GM19395 (cell line): ENCODE measurements around the gene AFAP1.

ENCODE experiments used
- ATAC-seq: cut with Tn5 transposase; IDR thresholded peaks from one replicate; pipeline ENCODE4 v1.9.1; 2021; ENCODE audit warnings: mild to moderate bottlenecking, moderate library complexity; ENCODE audit not compliant: unreplicated experiment

Gene AFAP1

DNA sequence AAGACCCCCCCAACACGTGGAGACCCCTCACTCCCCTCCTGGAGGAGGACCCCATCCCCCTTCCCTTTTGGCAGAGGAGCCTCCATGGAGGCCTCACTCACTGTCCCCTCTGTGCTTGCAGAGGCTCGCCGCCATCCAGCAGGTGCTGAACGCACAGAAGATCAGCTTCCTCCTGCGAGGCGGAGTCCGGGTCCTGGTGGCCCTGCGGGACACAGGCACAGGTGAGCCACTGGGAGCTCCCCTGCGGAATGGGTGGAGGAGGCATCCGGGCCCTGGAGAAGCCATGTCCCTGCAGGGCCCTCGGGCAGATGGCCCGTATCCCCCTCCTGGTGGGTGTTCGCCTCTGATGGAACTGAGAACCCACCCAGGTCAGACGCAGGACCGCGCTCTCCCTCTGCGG lies 206.5 kb downstream of the AFAP1 start:
- ATAC-seq = no peak

DNA sequence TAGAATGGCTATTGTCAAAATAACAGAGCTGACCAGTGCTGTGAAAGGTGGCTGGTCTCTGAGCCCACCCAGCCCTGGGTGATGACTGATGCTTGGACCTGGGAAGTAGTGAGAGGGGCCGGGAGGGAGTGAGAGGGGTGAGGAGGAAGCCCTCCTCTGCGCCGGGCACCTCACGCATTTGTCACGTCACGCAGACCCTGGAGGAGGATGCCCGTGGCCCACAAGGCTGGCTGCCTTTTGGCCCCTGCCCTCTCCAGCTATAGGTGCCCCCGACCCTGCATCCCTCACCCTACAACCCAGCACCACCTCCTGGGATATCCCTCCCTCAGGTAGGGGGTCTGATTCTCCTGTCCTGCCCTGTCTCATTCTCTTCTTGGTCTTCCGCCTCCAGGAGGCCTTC lies 207.4 kb downstream of the AFAP1 start:
- ATAC-seq = no peak

DNA sequence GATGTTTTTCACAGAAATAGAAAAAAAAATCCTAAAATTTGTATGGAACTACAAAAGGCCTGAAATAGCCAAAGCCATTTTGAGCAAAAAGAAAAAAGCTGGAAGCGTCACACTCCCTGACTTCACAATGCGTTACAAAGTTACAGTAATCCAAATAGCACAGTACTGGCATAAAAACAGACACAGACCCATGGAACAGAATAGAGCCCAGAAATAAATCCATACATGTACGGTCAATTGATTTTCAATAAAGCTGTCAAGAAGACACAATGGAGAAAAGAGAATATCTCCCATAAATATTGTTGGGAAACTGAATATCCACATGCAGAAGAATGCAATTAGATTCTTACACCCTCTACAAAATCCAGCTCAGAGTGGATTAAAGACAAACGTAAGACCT lies 208.2 kb downstream of the AFAP1 start:
- ATAC-seq = no peak

DNA sequence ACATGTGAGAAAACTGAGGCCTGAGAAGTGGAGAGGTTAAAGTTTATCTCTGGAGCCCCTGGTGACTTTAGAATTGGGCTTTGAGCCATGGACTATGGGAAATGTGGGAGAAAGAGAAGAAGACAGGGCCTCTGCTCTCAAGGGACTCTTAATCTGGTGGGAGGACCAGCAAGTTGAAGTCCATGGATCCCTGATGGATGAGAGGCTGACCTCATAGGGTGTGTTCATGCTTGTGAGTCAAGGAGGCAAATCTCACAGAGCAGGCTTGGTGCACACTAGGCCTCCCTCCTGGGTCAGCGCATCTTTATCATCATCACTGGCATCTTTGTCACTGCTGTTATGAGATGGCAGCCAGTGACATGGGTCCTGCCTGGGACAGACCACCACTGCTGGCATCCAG lies 211.9 kb downstream of the AFAP1 start:
- no peak for ATAC-seq

DNA sequence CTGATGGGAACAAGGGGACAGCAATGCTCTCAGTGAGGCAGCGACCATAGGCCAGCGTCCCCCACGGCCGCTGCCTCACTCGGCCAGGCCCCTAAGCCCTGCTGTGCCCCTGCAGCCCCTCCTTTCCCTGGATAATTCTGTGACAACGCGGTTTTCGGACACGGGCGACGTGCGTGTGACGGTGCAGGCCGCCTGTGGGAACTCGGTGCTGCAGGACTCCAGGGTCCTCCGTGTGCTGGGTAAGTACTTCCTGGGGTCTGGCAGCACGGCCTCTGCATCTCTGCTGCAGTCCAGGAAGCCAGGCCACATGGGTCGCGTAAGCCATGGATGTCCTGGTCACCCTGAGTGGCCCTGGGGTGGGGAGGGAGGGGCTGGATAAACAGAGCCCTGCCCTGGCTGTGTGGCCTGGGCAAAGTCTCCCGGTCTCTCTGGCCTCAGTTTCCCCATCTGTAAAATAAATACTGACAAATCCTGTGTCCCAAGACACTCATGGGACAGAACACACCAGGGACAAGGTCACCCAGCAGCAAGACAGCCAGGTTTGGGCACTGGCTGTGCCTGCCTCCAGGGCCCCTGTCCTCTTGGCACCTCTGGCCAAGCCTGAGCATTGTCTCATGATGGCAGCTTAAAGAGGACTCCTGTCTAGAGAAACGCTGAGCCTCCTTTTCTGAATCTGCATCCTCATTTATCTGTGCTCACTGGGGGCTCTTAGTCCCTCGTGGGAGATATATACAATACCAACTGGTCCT lies 212.8 kb downstream of the AFAP1 start:
- ATAC-seq = no peak

DNA sequence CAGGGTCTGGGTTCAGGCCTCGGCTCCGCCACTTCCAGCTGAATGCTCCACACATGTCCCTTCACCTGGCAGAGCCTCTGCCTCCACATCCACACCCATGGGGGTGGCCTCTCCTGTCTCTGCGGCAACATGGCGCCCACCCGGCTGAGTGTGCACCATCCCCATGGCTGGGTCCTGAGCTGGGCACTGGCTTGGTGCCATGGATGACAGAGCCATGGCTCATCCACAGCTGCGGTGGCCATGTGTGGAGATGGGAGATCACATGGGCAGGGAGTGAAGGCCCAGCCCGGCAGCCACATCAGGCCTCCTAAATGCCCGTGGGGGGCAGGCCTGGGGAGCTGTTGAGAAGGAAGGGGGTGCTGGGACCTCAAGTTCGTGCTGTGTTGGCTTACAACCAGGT lies 213.7 kb downstream of the AFAP1 start:
- ATAC-seq = no peak

DNA sequence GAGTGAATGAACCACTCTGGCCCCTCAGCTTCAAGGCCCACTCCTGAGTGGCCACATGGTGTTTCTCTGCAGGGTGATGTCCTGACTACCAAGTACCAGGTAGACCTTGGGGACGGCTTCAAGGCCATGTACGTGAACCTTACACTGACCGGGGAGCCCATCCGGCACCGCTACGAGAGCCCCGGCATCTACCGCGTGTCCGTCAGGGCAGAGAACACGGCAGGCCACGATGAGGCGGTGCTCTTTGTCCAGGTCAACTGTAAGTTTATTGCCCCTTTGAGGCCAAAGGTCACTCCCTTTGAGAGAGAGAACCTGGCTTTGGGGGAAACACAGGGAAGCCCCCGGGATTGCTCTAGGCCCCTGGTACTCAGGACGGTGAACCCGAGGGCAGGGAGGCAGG lies 216.0 kb downstream of the AFAP1 start:
- no peak for ATAC-seq

DNA sequence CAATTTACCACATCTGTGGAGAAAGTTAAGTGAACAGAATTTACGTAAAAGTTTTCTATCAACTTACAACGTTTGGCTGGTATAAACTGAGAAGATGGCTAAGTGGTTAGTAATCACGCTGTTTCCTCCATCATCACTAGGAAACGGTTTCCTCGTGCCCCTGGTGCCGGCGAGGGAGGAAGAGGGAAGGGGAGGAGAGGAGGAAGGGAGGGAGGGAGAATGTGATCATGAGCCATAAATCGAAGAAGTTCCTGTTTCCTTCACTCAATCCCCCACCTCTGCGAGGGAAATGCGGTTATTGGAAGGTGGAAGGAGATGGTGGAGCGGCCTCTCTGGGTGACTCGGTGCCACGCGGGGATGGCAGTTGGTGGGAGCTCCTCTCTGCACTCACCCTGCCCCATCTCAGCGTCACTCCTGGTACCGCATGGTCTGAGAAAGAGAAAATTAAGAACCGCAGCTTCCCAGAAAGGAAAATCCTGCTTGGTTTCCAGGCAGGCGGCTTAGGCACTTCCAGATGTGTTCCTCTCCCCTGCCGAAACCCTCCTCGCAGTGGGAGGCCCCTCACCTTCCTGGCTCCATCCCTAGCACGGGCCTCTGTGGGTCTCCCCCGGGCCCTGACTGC lies 216.8 kb downstream of the AFAP1 start:
- ATAC-seq = no peak

DNA sequence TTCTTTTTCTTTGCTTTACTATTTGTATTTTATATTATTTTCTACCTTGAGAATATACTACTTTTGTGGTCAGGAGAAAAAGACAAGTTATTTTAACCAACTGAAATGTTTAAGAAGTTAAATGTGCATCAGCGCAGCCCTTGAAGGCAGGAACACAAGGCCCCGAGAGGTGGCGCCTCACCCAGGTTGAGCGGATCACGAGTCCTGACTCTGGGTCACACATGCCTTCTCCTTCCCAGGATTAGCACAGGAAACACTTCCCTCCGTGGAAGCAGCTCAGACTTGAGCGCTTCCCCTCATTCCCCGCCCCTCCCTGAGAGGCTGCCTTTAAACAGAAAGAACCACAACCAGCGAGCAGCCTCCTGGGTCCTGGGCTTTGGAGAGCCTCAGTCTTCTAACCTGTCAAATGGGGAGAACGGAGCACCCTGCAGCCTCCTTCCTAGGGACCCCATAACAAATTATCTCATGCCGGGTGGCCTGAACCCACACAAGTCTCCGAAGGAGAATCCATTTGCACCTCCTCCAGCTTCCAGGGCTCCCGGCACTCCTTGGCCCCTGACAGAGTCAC lies 217.6 kb downstream of the AFAP1 start:
- no peak for ATAC-seq

DNA sequence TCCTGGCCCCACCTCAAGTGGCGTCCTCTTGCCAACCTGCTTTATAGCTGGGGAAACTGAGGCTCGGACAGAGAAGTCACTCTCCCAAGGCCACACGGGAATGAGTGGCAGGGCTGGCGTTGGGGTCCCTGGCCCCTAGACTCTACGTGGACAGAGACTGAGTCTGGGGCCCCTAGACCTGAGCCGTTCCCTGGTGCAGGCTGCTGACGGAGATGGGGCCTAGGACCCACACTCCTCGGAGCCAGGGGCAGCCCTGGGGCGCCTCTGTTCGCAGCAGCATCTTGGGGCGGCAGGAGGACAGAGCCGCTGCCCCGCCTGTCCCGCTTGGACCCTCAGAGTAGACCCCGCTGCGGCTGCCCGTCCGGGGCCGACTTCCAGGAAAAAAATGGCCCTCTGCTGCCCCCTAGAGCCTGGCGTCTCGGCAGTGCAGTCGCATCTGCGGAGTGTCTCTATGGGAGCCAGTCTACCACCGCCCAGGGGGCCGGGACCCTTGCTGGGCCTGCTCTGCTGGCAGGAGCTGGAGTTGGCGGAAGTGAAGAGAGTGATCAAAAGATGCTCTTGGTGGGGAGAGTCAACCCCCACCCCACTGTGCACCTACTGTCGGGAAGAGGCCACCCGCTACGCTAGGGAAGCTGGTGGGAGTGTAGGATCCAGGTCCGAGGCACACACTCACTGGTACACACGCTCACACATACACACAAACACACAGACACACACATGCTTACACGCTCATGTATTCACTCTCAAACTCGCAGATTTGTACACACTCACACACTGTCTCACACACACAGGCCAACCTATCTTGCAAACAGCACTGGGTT lies 220.1 kb downstream of the AFAP1 start:
- ATAC-seq = no peak

DNA sequence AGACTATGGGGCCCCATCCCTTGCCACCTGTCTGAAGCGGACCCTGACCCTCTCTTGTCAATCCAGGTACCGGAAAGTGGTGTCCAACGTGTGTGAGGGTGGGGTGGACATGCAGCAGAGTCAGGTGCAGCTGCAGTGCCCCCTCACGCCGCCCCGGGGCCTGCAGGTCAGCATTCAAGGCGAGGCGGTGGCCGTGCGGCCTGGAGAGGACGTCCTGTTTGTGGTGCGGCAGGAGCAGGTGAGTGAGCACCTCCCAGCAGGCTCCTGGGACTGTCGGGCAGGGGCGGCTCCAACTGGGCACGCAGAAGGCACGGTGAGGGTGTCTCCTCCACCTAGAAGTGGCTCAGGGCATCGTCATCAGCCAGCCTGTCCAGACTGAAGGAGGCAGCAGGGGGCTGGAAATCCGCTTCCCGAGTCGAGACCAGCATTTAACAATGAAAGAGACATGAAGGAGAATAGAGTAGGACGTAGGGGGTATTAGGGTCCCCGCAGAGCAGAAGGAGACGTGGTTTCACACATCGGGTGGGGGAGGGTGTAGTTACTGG lies 221.6 kb downstream of the AFAP1 start:
- ATAC-seq = no peak

DNA sequence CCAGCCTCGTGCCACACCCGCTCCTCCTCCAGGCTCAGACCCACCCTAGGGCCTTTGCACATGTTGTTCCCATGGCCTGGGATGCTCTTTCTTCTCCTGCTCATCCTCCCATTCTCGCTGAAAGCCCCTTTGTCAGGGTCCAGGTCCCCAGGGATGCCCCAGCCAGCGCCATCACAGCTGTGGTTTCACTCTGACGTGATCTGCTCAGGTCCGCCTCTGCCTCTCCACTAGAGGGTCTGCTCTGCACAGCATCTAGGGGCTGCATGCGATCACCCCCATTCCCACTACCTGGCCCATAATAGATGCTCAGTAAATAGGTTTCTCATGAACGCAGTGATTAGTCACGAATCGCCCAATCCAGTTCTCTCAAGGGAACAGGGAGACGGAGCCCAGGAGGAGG lies 222.5 kb downstream of the AFAP1 start:
- ATAC-seq = no peak

DNA sequence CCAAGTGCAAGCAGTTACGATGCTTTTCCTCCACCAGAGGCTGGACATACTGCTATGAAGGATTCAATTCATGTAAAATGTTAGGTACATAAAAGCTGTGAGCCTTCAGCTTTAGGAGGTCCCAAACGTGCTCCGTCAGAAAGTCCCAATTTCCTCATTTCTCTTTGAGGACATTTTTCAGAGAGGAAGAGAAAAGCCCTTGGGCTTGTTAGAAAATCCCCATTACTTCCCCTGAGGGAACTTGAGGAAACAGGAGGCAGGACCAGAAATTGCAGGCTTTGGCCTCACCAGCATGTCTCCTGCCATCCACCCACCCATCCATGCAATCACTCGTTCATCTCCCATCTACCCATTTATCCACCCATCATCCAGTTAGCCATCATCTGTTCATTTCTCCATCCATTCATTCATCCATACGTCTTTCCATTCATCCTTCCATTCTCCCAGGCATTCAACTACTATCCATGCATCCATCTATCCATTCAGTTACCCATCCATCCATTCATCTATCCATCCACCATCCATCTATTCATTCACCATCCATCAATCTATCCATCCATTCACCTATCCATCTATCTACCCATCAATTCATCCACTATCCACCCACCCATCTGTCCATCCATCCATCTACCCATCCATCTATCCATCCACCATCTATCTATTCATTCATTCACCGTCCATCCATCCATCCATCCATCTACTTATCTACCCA lies 223.5 kb downstream of the AFAP1 start:
- ATAC-seq = no peak

DNA sequence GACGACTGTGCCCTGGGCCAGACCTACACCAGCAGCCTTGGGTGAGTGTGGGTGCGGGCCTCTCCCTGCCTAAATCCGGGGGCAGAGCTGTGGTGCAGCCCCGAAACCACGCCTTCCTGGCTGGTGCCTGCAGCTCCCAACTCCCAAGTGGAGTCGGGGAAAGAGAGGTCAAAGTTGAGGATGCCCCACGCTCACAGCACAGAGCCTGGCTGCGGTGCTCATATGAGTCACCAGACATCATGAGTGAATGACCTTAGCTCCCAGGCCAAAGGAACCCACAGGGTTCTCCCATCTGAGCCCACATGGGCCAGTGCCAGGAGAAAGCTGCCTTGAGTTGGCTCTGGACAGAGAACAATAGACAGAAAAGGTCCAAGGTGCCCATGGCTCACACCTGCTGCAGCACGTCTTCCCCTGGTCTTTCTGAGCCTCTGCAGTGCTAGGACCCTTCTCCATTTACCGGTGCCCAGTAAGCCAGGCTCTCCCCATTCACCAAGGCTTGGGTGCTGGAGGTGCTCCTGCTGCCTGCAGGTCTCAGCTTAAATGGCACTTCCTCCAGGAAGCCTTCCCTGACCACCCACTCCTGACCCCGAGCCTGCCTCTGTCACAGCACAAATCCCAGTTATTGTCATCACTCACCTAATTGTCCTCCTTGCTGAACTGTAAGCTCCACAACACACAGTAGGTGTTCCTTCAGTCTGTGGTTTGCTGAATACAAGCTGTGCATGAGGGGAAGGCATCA lies 224.2 kb downstream of the AFAP1 start:
- ATAC-seq = no peak

DNA sequence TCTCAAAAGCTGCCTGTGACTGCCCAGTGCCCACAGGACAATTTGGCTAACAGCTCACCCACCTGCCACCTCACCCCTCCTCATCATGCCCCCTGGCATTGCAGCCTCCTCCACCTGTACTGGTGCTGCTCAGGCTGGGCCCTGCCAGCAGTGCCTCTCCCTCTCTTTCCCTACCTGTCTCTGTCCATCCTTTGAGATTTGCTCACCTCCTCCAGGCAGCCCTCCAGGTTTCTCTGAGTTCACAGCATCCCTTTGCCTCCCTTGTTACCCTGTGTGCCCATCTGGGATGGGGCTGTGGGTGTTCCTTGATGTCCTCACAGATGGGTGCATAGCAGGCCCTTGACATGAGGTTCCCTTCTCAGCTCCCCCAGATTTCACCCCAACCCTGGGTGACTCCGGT lies 224.9 kb downstream of the AFAP1 start:
- ATAC-seq = no peak

DNA sequence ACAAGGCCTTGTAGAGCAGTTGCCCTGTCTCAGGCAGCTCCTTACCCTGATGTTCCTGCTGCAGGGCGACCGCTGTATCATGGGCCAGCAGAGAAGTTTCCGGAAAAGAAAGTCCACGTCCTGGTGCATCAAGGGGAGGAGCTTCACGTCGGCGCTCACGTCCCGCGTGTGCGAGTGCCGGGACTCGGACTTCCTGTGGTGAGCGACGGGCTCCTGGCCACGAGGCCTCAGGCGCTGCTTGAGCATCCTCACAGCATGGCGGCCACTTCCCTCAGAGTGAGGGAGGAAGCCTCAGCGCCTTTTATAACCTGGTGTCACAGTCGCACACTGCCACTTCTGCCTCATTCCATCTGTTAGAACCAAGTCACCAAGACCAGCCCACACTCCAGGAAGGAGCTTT lies 225.5 kb downstream of the AFAP1 start:
- ATAC-seq = no peak

DNA sequence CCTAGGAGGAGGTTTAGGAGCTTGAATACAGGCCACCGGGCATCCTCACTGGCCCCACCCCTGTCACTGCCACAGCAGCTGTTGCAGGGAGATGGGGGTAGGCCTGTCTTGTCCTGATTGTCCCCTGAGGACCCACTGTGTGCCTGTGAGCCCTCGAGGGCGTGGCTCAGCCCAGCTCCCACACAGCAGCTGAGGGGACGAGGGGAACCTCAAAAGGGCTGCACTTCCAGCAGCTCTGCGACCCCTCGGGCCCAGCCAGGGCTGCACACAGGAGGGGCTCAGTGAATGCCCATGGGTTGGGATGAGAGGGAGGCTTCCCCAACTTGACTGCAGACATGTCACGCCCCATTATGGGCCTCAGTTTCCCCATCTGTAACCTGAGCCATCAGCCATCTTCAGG lies 225.9 kb downstream of the AFAP1 start:
- ATAC-seq = no peak

DNA sequence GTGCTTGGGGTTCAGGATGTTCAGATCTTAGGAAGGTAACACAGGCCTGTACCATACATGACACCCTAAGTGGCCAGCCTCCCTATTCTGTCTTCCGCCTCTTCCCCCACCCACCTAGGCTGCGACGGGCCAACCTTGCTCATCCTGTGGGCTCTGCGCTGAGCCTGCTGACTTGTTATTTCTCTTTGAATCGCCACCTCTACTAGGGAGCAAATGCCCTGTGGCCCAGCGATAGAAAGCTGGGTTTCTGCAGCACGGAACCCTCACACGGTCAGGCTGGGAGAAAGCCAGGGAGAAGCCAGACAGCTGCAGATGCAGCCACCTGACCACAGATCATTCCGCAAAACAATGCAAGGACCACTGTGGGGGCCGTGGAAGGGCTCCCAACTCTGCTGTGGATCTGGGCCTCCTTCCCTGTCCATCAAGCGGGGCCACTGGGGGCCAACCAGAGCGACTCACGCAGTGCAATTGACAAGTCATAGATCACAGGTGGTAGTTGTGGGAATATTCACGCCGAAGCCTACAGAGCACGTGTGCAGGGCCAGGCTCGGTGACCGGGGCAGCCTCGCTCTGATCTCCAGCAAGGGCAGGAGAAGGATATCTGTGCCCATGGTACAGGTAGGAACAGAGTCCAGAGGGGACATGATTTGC lies 227.5 kb downstream of the AFAP1 start:
- ATAC-seq = no peak

DNA sequence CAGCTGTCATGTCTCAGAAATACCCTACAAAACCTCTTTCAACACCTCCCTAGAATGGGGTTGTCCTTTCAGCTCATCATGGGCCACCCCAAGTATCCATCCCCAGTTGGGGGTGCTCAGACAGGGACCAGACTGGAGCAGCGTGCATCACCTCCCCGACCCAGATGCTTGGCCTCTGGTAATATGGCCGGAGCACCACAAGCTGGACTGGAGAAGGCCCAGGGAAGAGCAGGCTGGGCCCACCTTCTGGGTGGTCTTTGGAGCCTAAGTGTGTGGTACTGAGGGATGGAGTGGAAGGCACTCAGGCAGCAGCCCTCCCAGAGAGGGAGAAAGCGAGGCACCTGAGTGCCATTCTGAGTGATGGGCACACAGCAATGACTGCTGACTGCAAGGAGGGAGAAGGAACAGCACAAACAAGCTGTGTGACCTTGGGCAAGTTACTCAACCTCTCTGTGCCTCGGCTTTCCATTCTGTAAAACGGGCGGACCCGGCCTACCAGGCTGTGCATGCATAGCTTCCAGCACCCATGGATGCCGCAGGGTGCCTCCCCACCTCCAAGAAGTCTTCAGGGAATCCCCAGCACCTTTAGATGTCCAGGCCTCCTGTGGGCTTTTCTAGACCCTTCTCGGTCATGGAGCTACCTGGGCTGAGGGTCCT lies 228.2 kb downstream of the AFAP1 start:
- ATAC-seq = no peak
